Stomach (tissue), 9 donors: ENCODE results near the gene CCDC149. TPM values are rescaled to one million over a fixed set of nuclear protein-coding genes. Genes with fewer than 3 reads are reported as not detected.

Source experiments
- DNase-seq, 2 donors: peaks; one replicate each; pipeline versions ENCODE4 v3.0.0 to v3.0.0-alpha.2; 2013 to 2019
- H3K27ac ChIP-seq, 5 donors: fragments of 200-600 bp in 4 of 5; sonication (generic) in 4 of 5; one replicate each; pipeline ENCODE4 v1.5.1; 2013 to 2019; ENCODE audit warnings: mild to moderate bottlenecking in 1 of 5, moderate library complexity in 1 of 5
- H3K27me3 ChIP-seq, 3 donors: fragments of 200-600 bp; sonication (generic); one replicate each; pipeline ENCODE4 v1.5.1; 2017 to 2019; ENCODE audit warnings: mixed run types in 1 of 3
- H3K36me3 ChIP-seq, 4 donors: fragments of 200-600 bp; sonication (generic); 1 replicate in 3 of 4; 2 replicates in 1 of 4; pipeline ENCODE4 v1.5.1; 2016 to 2019
- H3K4me1 ChIP-seq, 4 donors: fragments of 200-600 bp; sonication (generic); one replicate each; pipeline ENCODE4 v1.5.1; 2016 to 2019
- H3K4me3 ChIP-seq, 4 donors: fragments of 200-600 bp; sonication (generic) in 3 of 4; one replicate each; pipeline ENCODE4 v1.5.1; 2016 to 2019; ENCODE audit warnings: mild to moderate bottlenecking in 1 of 4
- H3K9me3 ChIP-seq, 4 donors: fragments of 200-600 bp; sonication (generic); one replicate each; pipeline ENCODE4 v1.5.1; 2016 to 2019
- CTCF ChIP-seq, 7 experiments: fragments of 450-650 bp in 4 of 7; fragments of 200-600 bp in 3 of 7; sonication (generic) in 3 of 7; IDR thresholded peaks; one replicate each; pipeline ENCODE4 v1.5.1; 2016 to 2019; ENCODE audit warnings: antibody characterized with exemption in 7 of 7, control low read depth in 2 of 7, mild to moderate bottlenecking in 1 of 7
- EP300 ChIP-seq: sonication (generic); formaldehyde crosslinking; IDR thresholded peaks from one replicate; pipeline ENCODE4 v1.6.1; 2017; ENCODE audit warnings: antibody characterized with exemption
- POLR2A ChIP-seq, 4 donors: fragments of 450-650 bp; IDR thresholded peaks; one replicate each; pipeline ENCODE4 v1.6.1; 2016; ENCODE audit warnings: antibody characterized with exemption in 4 of 4, control low read depth in 2 of 4, mild to moderate bottlenecking in 1 of 4, moderate library complexity in 1 of 4
- POLR2AphosphoS5 ChIP-seq, 3 donors: sonication (generic); formaldehyde crosslinking; IDR thresholded peaks; one replicate each; pipeline ENCODE4 v1.6.1; 2016; ENCODE audit warnings: antibody characterized with exemption in 3 of 3
- WGBS, 5 donors: extraction: QIAGEN DNeasy Blood & Tissue Kit in 3 of 5; methylation state at CpG; one replicate each; pipeline versions ENCODE4 v1.1.5 to v1.1.7; 2013 to 2018; 5-methylcytosine and 5-hydroxymethylcytosine counted together
- intact Hi-C: fragments of 100-400 bp; cut with DNase I; formaldehyde crosslinking; loops from one replicate; pipeline ENCODE4 v1.15.1; 2023; ENCODE audit warnings: low total_unique reads
- polyA plus RNA-seq, 3 donors: library from polyadenylated mRNA; stranded (reverse); fragments of 200-250 nt; gene quantifications; one replicate each; pipeline ENCODE4 v1.2.3, GENCODE V29; 2013
- total RNA-seq, 5 donors: library from RNA; depleted of rRNA; stranded (reverse); fragments of >200 nt; gene quantifications; one replicate each; pipeline versions ENCODE4 v1.1.0 to v1.2.3, GENCODE V29; 2014 to 2016
- donor health status: healthy with polysubstance abuse.
- donor health status: Bipolar disorder and iron deficiency.
- donor health status: healthy.

CCDC149 gene
- total and polyA plus RNA-seq, 8 donors: 7.0 to 70.6 (median 16.9) TPM

- WGBS, 5 donors: 46 to 52% (median 50%) methylated on average over 3 of the region's 3 CpGs
- H3K4me3 ChIP-seq: no peak overlapping the region
- H3K4me1 ChIP-seq: peaks cover 0 to 30% (median 5%) of the 10 kb centered on the region in 4 donors
- peak overlapping the region in 3 of 5 donors; percentile 34 to 67 (median 64) for H3K27ac ChIP-seq
- no peaks in the 10 kb centered on the region for H3K36me3 ChIP-seq
- DNase-seq: peak in 1 of 2 donors; percentile 82
- intact Hi-C loops: no loop called here
- H3K9me3 ChIP-seq: no peaks in the 10 kb centered on the region
- no peaks in the 10 kb centered on the region for H3K27me3 ChIP-seq
- TF ChIP-seq POLR2AphosphoS5 (IDR thresholded peaks at IDR 0.05) (peak; percentile 72 to 75 (median 73)), POLR2A (IDR thresholded peaks at IDR 0.05) (no peak)
Observed at GRCh38 chr4:24778464-24779225, 134.2 kb downstream of the CCDC149 start.

GRCh38 chr4:24777536-24778463 lies 135.0 kb downstream of the CCDC149 start:
- Histone ChIP-seq H3K9me3 (no peaks in the 10 kb centered on the region), H3K27me3 (no peaks in the 10 kb centered on the region), H3K27ac (peak overlapping the region in 1 of 5 donors; percentile 67), H3K4me1 (peaks cover 0 to 30% (median 5%) of the 10 kb centered on the region in 4 donors), H3K36me3 (no peaks in the 10 kb centered on the region), H3K4me3 (no peak overlapping the region)
- intact Hi-C loops: no loop called here
- TF ChIP-seq EP300: no peak
- TF ChIP-seq CTCF (IDR thresholded peaks at IDR 0.05): no peak
- no peak for TF ChIP-seq POLR2A (IDR thresholded peaks at IDR 0.05)
- TF ChIP-seq POLR2AphosphoS5 (IDR thresholded peaks at IDR 0.05): no peak
- no peak for DNase-seq
- 65 to 75% (median 68%) methylated on average over 11 of the region's 11 CpGs for WGBS, 5 donors

GRCh38 chr4:24775750-24776149 lies 137.1 kb downstream of the CCDC149 start:
- no peak for DNase-seq
- Histone ChIP-seq H3K27ac (no peak overlapping the region), H3K9me3 (no peaks in the 10 kb centered on the region), H3K4me1 (peaks cover 0 to 20% (median 0%) of the 10 kb centered on the region in 4 donors), H3K4me3 (no peak overlapping the region), H3K36me3 (no peaks in the 10 kb centered on the region), H3K27me3 (no peaks in the 10 kb centered on the region)
- intact Hi-C loops: no loop called here
- no peak for TF ChIP-seq CTCF (IDR thresholded peaks at IDR 0.05)
- TF ChIP-seq EP300: no peak
- TF ChIP-seq POLR2A (IDR thresholded peaks at IDR 0.05): no peak
- TF ChIP-seq POLR2AphosphoS5 (IDR thresholded peaks at IDR 0.05): no peak
- 83 to 92% (median 86%) methylated on average over 3 of the region's 3 CpGs for WGBS, 5 donors

- Histone ChIP-seq H3K4me3 (no peak overlapping the region), H3K27ac (no peak overlapping the region), H3K27me3 (no peaks in the 10 kb centered on the region), H3K9me3 (no peaks in the 10 kb centered on the region), H3K36me3 (no peaks in the 10 kb centered on the region), H3K4me1 (peaks cover 0 to 21% (median 0%) of the 10 kb centered on the region in 4 donors)
- 68 to 92% (median 88%) methylated on average over 2 of the region's 2 CpGs for WGBS, 5 donors
- TF ChIP-seq CTCF (IDR thresholded peaks at IDR 0.05) (no peak), POLR2AphosphoS5 (IDR thresholded peaks at IDR 0.05) (no peak), EP300 (no peak), POLR2A (IDR thresholded peaks at IDR 0.05) (no peak)
- intact Hi-C loops: no loop called here
- no peak for DNase-seq
Observed at GRCh38 chr4:24775032-24775605, 137.7 kb downstream of the CCDC149 start.
